GM18951 (cell line): ENCODE data around the gene HNRNPF.
"Not testable (repeated sequence)": the region's sequence is repeated elsewhere in the genome, so short reads cannot be mapped to it uniquely, and the experiment has no call there.

Experiments
- POLR2A ChIP-seq: IDR thresholded peaks from 4 replicates; pipeline ENCODE4 v1.6.1; 2011; ENCODE audit warnings: mild to moderate bottlenecking; ENCODE audit not compliant: insufficient read length, insufficient read depth; ENCODE audit errors: extremely low read depth
- in situ Hi-C: fragments of 300-500 bp; cut with MboI; formaldehyde crosslinking; loops from one replicate; pipeline ENCODE4 v1.12.0; 2022; ENCODE audit warnings: low sequenced_read_pairs, mixed read lengths, inconsistent platforms; ENCODE audit not compliant: unreplicated experiment

The HNRNPF gene

DNA sequence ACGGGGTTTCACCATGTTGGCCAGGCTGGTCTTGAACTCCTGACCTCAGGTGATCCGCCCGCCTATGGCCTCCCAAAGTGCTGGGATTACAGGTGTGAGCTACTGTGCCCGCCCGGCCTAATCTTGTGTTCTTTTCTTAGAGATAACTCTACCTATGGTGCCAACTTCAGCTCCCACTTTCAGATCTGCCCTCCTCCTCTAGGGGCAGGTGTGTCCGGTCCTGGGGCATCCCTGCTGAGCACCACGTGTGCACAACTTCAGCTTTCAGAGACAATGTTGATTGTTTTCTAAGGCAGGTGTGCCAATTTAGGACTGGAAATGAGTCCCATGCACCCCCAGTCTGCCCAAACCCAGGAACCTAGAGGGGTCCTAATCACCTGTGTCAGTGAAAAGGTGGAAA lies 56.0 kb downstream of the HNRNPF start:
- in situ Hi-C loops, result no loop called here
- TF ChIP-seq POLR2A, result no peak

DNA sequence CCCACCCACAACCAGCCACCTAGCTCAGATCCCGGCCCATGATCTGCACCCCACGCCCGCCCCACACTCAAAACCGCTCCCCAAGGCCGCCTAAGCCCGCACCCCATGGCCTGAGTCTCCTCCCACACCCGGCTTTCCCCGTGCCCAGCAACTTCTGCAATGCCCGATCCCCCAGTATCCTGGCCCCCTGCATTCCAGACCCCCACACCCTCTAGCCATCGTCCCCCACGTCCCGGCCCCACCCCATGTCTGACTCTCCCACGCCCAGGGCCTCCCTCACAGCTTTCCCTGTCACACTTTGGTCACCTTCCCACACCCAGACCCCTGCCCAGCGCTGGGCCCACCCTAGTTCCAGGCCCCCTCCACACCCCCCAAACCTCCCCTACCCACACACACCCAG lies 57.7 kb downstream of the HNRNPF start:
- TF ChIP-seq POLR2A, result no peak
- in situ Hi-C loops, result no loop called here

DNA sequence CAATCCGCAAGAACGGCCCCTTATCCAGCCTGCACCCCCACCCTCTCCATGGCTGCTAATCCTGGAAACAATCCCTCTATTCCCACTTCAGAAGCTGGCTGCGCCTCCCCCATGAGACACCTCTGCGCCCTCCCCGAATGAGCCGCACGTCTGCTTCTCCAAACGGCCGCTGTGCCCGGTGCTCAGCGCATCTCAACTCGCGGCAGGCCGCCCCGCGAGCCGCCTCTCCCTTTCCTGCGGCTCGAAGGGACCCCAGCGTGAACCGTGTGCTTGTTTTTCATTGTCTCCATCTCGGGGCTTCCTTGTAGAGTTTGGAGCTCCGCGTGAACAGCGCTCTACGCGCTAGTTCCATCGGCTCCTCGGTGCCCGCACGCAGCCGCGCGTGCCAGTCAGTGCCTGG lies 58.3 kb downstream of the HNRNPF start:
- in situ Hi-C loops, result no loop called here
- TF ChIP-seq POLR2A, result no peak

DNA sequence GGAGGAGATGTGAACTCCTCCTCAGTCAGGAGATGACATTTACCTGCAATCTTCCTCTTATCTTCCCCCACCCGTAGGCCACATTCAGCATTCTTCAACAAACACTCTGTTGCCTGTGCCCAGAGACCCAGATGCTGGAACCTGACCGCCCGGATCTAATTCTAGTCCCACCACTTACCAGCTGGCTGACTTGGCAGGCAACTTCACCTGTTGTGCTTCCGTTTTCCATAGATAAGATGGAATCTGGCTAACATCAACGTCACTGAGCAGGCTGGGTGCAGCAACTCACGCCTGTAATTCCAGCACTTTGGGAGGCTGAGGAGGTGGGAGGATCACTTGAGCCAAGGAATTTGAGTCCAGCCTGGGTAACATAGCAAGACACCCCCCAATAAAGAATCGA lies 58.8 kb downstream of the HNRNPF start:
- in situ Hi-C loops, result no loop called here
- TF ChIP-seq POLR2A, result no peak

DNA sequence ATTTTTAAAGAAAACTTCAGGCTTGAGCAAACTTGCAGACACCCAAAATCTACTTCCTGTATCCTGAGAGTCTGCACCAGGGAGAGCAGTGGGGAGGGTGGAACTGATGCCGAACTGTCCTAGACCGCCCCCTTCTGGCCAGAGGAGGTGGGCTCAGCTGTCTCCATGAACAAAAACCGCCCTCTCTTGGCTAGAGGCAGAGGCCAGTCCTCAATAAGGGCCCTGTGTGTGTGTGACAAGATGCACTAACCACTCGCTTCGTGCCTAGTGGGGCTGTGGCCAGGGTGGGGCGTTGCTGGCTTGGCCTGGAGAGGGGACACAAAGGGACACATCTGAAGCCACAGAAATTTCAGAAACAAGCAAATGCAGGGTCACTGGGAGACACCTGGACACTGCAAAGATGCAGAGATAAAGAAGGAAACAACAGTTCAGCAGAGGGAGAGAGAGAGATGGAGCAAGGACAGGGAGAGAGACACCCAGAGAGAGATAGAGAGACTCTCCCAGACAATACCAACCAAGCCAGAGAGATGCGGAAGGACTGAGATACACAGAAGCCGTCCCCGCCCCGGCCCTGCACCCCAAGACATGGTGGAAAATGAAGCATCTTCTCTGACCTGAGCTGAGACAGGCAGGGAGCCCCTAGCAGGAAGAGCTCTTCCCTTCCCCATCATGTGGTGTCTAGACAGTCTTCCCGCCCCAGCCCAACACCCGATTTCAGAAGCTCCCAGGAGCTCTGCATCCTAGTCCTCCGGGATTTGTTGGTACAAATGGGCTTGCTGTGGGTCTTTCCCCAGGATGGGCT lies 60.3 kb downstream of the HNRNPF start:
- no peak for TF ChIP-seq POLR2A
- in situ Hi-C loops, result no loop called here

DNA sequence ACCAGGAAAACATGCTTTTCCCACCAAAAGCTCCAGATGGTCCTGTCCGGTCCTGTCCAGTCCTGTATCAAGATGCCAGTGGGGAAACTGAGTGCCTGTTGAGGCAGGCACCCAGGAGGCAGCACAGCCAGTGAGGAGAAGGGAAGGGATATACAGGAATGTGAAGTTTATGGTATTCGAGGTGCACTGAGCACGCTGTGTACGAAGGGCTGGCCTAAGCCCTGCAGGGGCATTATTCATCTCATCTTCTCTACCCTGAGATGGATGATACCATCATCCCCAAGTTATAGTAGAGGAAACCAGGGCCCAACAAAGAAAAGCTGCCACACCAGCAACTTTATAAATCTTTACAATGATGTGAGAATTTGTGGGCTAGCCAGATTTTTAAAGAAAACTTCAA lies 61.0 kb downstream of the HNRNPF start:
- TF ChIP-seq POLR2A, result no peak
- in situ Hi-C loops, result no loop called here

DNA sequence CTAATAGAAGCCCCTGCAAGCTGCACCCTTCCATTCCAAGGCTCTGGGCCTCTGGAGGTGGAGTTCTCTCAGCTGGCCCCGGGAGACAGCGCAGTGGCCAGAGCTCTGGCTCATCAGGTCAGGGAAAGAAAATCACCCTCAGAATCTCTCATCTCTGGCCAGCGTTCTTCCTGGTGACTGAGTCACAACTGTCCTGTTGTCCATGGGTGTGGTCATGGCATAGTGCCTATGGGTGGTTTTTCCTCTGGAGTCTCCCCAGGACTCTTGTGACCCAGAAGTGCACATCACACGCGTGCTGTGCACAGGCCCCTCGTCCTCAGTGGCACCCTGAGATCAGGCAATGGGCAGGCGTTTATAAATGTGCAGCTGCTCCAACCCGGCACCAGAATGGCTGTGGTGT lies 64.9 kb downstream of the HNRNPF start:
- in situ Hi-C loops, result no loop called here
- TF ChIP-seq POLR2A, result no peak

DNA sequence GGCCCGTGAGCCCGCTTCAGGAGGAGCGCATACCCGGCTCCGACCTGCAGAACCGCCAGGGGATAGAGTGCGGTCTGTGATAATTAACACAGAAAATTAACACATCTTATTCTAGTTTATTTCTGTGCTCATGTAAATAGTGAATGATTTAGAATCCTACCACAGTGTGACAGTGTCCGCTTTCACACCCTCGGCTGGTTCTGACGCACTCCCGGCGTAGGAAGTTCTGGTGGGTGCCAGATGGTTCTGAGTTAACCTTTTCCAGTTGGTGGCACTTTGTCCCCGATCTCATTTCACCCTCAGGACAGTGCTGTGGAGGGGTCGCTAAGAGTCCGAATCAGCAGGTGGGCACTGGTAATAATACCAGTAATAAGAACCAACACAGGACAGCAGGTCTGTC lies 65.9 kb downstream of the HNRNPF start:
- in situ Hi-C loops, result no loop called here

DNA sequence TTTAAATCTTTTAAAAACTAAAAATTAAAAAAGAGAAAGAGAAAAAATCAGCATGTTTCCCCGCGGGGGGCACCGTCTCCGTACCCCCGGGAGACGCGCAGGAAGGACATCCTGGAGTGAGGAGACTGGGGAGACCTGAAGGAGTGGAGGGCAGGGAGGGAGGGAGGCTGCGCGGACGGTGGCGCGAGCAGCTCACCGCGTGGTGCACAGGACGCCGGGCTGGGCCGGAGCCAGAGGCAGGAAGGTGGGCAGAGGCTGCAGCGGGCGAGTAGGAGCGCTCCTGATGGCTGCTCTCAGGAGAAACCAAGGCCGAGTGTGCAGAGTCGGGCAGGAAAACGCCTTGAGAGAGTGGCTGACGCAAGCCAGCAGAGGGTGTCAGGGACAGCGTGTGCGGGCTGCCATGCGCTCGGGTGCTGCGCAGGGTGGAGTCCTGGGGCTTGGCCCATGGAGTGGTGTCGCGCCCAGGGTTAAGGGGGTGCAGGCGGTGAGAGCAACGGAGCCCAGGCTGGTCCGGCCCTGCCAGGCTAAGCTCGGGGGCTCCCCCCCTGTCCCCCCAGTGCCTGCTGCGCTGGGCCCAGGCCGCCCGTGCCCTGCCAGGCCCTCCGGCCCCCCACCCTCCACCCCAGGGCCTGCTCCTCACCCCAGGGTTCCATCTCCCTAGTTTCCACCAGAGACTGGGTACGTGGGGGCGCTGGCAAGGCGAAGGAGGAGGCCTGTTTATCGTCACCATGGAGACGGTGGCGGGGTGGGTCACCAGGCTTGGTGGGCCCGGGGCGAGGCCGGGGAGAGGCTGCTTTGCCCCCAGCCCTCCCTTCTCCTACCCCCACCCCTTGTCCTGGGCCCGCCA lies 66.5 kb downstream of the HNRNPF start:
- in situ Hi-C loops, result no loop called here

More for the DNA sequence above, 65.9 kb downstream of the HNRNPF start:
- no peak for TF ChIP-seq POLR2A

DNA sequence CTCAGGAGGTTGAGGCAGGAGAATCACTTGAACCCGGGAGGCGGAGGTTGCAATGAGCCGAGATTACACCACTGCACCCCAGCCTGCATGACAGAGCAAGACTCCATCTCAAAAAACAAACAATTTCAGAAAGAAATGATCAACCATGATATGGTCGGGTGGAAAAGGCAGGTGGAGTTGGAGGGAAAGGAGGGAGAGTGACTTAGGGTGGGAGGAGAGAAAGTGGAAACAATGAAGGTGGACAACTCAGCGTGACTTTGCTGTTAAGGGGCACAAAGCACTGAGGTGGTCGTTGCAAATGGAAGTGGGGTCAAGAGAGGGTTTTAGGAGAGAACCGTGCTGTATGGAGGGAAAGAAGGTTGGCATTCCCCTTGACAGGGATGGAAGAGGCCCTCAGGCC lies 67.5 kb downstream of the HNRNPF start:
- no peak for TF ChIP-seq POLR2A
- in situ Hi-C loops, result no loop called here

More for the DNA sequence above, 66.5 kb downstream of the HNRNPF start:
- TF ChIP-seq POLR2A, result no peak

DNA sequence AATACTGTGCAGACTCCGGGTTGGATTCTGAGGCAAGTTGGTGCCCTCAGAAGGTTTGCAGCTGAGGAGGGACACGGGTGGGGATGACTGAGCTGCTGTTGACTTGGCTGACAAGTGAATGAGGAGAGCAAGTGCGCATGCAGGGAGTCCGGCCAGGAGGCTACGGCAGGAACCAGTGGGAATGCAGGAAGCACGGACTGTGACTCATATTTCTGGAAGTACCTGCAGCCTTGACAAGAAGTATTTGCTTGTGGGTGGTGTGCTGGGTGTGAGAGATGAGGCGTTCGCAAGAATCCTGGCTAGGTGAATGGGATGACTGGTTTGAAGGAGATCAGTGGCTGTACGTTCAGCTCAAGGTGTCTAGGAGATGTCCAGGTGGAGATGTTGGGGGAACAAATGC lies 68.4 kb downstream of the HNRNPF start:
- no peak for TF ChIP-seq POLR2A
- in situ Hi-C loops, result no loop called here

DNA sequence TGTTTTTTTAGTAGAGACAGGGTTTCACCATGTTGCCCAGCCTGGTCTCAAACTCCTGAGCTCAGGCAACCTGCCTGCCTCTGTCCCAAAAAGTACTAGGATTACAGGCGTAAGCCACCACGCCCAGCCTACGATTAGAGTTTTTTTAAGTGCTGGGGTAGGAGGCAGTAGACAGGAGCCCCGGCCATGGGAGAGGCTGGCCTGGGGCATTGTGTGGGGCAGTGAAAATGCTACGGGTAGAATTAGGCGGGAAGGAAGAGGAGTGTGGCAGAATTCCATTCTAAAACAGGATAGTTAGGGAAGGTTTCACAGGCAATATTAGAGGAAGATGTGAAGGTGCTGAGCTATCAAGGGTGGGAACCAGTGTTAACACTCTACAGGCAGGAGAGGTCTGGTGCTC lies 68.9 kb downstream of the HNRNPF start:
- TF ChIP-seq POLR2A, result no peak
- in situ Hi-C loops, result no loop called here

DNA sequence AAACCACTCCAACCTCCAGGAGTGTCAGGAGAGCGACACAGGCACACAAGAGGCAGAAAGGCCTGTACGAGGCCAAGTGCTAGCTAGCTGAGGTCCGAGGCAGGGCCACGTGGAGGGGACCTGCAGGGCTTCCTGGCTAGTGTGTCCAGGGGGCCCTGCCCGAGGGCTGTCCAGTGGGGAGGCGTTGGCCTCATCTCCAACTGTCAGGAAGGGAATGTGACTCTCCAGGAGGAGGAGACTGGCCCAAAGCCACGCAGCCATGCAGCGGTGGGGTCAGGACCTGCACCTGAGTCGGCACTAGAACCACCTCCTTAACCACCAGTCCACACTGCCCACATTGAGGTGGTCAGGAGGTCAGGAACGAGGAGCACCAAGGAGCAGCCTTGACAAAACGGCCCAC lies 69.8 kb downstream of the HNRNPF start:
- in situ Hi-C loops, result no loop called here
- TF ChIP-seq POLR2A, result no peak

DNA sequence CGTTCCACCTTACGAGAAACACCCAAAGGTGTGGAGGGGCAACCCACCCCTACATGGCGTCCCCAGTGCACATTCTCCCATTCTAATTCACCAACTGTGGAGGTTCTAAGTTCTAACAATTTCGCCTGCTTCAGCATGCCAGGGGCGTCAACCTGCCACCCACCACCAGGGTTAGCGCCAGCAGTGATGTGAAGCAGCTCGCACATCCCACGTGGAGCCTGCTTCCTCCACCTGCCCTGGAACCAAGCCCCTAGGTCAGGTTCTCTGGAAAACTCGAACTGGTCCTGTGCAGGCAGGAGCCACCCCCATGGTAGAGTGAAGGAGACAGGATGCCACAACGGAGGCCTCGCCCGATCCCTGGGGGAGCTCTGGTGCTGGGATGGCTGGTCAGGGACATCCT lies 70.9 kb downstream of the HNRNPF start:
- in situ Hi-C loops, result no loop called here
- no peak for TF ChIP-seq POLR2A

DNA sequence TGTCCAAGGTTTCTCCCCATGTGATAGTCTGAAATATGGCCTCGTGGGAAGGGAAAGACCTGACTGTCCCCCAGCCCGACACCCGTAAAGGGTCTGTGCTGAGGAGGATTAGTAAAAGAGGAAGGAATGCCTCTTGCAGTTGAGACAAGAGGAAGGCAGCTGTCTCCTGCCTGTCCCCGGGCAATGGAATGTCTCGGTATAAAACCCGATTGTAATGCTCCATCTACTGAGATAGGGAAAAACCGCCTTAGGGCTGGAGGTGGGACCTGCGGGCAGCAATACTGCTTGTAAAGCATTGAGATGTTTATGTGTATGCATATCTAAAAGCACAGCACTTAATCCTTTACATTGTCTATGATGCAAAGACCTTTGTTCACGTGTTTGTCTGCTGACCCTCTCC lies 71.5 kb downstream of the HNRNPF start:
- in situ Hi-C loops, result not testable (repeated sequence)
